GM21367 (cell line): ENCODE data around the gene SNRPD3.
"Not testable (repeated sequence)": the region's sequence is repeated elsewhere in the genome, so short reads cannot be mapped to it uniquely, and the experiment has no call there.

Experiments used
- ATAC-seq: cut with Tn5 transposase; IDR thresholded peaks from one replicate; pipeline ENCODE4 v1.9.1; 2021; ENCODE audit not compliant: unreplicated experiment

The SNRPD3 gene

DNA sequence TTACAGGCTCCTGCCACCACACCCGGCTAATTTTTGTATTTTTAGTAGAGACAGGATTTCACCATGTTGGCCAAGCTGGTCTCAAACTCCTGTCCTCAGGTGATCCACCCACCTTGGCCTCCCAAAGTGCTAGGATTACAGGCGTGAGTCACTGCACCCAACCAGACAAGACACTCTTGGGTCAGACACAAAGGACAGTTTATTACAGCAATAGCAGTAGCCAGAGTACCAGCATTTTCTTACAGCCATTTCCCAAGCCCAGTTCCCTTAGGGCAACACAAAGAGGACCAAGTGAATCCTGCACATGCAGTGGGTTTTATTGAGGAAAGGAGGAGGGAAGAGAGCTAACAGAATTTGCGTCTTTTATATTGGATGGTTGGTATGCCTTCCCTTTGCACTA, 24.8 kb upstream of the SNRPD3 start:
- ATAC-seq: not testable (repeated sequence)

- no peak for ATAC-seq
Measured at GRCh38 chr22:24532075-24532474, 23.7 kb upstream of the SNRPD3 start.

DNA sequence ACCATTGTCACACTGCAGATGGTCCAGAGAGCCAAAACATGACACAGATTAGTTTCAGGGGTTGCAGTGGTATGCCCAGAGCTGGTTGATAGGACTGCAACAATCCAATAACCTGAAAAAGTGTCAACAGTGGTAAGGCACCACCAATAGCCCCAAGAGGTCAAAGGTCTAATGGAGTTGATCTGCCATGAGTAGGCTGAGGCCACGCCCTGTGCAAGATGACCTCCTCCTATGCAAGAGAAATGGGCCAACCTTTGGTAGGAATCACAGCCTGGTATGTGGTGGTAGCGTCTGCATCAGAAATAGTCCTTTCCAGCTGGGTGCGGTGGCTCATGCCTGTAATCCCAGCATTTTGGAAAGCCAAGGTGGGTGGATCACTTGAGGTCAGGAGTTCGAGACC, 20.5 kb upstream of the SNRPD3 start:
- ATAC-seq: no peak

GRCh38 chr22:24536089-24536488, 19.7 kb upstream of the SNRPD3 start:
- ATAC-seq: no peak

DNA sequence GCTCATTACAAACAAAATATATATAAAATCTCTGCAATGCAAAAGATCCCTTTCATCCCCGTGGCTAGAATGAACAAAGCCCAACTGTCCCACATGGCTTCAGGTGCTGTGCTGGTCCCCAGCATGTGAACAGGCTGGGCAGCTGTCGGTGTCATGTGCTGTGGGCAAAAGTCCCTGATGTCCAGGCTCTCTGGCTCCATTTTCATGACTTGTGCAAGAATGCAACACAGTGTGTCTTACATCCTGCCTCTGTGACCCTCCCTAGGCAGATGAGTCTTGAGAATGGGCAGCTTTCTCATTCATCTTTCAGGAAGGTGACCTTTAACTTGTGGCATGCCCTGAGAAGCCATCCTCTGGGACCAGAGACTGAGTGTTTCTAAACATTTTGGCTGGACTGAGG, 15.3 kb upstream of the SNRPD3 start:
- no peak for ATAC-seq

DNA sequence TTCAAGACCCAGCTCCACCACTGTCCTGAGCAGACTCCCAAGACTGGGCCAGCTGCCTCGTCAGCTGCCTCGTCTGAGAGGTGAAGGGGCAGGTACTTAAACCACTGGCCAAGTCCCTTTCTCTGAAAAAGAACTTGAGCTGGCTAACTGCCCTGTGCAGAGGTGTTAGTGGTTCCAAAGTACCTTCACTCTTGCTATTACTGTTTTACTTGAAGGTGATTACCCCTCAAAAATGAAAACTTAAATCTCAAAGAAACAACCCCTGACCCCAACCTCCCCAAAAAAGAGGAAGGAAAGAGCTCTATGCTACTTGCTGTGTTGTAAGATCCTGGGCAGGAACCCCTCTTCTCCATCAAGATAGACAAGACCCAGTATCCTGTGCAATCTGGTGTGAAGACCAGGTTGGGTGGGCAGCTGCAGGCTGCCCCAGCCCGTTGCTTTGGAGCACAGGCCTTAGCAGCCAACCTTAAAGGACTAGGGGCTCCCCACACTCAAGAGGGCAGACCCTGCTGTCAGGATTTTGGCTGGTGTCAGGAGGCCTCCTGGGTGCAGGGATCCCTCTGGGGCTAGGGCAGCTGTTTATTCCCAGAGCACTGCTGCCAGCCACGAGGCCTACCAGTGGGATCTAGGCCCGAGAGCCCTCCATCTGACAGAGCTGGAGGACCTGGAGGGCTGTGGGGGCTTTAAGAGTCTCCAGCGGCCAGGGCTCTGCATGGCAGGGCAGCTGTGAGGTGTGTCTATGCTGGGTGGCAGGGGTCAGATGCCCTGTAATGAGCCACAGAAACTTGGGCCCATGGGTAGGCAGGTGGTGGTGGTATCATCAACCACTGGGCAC, 13.9 kb upstream of the SNRPD3 start:
- ATAC-seq: no peak

DNA sequence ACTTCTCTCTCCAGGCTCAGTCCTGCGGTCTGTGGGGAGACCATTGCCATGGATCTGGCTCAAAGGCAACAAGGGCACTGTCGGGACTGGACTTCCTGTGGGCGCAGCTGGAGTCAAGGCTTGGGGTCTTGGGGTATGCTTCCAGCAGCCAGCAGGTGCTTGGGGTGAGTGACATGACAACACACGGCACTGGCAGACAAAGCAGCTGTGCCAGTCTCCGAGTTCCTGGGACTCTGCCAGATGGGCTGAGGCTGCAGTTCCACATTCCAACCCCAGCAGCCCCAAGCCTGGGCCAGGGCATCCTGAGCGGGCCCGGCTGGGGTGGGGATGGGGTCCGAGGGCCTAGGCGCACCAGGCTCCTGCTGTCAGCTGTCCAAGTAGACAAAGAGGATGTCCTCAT, 13.2 kb upstream of the SNRPD3 start:
- no peak for ATAC-seq

GRCh38 chr22:24543185-24543601, 12.6 kb upstream of the SNRPD3 start:
- no peak for ATAC-seq

DNA sequence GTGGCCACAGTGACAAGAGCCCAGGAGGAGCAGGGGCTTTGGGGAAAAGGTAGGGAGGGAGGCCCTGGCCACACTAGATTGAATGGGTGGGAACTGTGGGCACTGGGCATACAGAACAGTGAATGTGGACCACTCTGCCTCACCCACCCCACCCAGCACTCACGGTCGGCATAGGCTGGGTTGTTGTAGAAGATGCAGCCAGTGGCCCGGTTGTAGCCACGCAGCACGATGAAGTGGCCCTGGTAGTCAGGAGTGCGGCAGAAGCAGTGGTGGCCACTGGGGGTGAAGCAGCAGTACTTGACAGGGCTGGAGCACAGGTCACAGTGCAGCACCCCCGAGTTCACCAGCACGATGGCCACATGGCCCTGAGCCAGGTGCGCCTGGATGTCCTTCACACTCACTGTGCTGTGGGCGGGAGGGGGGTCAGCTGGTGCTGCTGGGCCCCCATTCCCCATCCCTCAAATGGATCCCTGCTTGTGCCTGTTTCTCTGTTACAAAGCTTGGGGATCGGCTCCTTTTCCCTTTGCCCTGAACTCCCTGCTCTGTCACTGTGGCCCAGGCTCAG, 12.0 kb upstream of the SNRPD3 start:
- no peak for ATAC-seq

DNA sequence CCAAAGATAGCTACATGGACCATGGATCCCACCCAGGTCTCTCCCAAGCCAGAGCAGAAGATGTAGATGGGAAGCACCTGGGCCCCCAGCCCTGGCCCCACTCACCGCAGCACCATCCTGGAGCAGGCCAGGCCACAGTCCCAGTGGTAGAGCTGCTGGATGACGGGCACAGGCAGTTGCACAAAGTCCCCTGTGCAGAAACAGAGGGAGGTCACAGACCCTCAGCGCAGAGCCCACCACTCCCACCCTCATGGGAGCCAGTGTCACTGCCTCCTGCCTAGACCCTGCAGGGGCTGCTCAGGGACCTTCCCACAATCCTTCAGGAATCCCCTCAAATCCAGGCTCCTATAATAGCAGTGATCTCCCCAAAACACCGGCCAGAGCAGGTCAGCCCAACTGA, 7.0 kb upstream of the SNRPD3 start:
- ATAC-seq: no peak

GRCh38 chr22:24550028-24550901, 5.5 kb upstream of the SNRPD3 start:
- no peak for ATAC-seq

GRCh38 chr22:24550902-24551435, 4.8 kb upstream of the SNRPD3 start:
- no peak for ATAC-seq

DNA sequence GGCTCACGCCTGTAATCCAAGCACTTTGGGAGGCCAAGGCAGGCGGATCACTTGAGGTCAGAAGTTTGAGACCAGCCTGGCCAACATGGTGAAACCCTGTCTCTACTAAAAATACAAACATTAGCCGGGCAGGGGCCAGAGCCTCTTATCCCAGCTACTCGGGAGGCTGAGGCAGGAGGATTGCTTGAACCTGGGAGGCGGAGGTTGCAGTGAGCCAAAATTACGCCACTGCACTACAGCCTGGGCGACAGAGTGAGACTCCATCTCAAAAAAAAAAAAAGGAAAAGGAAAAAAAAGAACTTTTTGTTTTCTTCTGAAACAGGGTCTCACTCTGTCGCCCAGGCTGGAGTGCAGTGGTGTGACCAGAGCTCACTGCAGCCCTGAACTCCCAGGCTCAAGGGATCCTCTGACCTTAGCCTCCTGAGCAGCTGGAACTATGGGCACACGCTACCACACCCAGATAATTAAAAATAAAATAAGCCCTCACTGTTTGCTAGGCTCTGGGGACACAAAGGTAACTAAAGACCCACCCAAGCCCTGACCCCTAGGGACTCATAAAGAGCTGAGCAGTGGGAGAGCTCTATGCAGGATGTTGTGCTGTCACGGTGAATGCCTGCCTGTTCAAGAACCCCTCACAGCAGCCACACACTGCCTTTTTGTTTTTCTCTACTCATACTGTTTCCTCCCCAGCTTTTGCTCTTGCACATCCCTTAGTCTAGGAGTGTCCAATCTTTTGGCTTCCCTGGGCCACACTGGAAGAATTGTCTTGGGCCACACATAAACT, 3.1 kb upstream of the SNRPD3 start:
- not testable (repeated sequence) for ATAC-seq

GRCh38 chr22:24553597-24554312, 2.0 kb upstream of the SNRPD3 start:
- no peak for ATAC-seq

DNA sequence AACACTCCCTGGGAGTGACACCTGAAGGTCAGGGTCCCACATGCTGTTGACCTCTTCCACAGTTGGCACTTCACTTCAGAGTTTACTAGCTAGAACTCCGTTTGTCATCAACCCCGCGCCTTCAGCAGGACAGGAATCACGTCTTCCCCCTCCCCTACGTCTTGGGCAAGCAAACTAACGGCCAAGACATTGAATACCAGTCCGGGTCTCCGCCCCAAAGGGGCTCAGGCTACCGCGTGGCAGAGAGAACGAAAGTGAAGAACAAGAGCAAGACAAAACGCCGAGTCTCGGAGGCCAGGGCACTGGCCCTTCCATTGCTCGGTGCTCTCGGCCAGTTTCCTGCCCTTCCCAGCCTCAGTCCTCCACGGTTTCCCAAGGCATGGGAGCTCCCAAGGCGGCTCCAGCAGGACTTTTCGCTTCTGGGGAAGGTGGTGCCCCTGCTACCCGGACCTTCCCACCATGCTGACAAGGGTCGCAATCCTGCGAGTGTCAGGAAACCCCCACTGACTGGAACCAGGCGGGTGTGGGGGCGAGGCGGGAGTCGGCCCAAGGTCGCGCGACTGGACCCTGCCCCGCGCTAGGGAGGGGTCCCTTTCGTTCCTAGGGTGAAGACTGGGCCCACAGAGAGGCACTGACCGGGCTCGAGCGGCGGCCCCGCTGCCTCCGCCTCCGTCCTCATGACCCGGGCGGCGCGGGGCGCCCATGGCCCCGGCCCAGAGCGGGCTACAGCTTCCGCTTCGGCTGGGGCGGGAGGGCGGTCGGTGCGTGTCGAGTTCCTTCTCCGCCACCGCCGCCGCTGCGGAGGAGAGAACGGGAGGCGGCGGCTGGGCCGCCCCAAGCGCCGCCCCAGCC, 1.3 kb upstream of the SNRPD3 start, which contains the start of gene GUCD1:
GUCD1 (minus strand) TSS at position 826 of the 852 bp plus-strand sequence; CDS start at position 679, 147 bp downstream.
- peak; percentile 3 for ATAC-seq

DNA sequence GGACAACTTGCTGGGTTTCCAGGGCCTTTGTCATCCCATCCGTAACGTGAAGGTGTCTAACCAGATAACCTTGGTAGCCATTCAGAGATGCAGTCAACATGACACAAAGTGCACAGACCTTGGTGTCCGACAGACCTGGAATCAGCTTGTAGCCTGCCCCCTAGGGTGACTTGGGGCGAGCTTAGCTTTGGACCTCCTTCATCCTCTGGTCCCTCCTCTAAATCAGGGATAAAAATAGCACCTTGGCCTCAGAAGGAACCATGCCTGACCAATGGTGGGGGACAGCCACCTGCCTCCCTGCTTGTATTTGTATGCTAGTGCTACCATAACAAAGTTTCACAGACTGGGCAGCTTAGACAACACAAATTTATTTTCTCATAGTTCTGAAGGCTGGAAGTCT, 3.7 kb downstream of the SNRPD3 start:
- ATAC-seq: no peak

GRCh38 chr22:24563246-24563645, 7.4 kb downstream of the SNRPD3 start:
- no peak for ATAC-seq

DNA sequence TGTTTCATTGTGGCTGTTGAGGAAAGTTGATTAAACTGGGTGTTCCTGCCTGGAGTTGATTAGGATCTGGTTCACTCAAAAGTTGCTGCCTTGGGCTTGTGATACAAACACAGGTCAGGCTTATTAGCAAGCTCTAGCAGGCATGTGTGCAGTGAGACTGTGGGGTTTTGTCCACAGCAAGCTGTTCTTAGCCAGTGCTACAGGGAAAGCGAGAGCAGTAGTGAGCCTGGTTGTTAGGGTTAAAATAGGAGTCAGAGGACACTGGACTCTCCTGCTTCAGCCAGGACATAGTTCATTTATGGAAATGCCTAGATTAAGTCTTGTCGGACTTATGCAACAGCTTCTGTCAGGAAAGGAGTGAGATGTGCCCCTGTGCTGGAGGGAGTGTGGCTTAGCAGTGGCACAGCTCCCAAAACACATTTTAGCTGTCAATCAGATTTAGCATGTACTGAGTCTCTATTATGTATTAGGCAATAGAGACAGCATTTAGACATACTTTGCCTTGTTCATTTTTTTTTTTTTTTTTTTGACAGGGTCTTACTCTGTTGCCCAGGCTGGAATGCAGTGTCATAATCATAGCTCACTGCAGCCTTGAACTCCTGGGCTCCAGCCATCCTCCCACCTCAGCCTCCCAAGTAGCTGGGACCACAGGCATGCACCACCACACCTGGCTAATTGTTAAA, 8.7 kb downstream of the SNRPD3 start:
- no peak for ATAC-seq
